Mesenchymal stem cell (in vitro differentiated cells and primary cell): Measurements from ENCODE around the gene PARD3.

Experiments used
- DNase-seq: peaks from one replicate; pipeline ENCODE4 v3.0.0-alpha.2; 2013
- H2AFZ ChIP-seq: one replicate; pipeline ENCODE4 v1.6.1; 2013; ENCODE audit warnings: low read depth, mild to moderate bottlenecking, control low read depth, inconsistent platforms, low read length, moderate library complexity
- H2AK5ac ChIP-seq: 2 replicates; pipeline ENCODE4 v1.6.1; 2013; ENCODE audit warnings: low read length, moderate library complexity, mild to moderate bottlenecking, inconsistent platforms; ENCODE audit not compliant: severe bottlenecking
- H2BK120ac ChIP-seq: one replicate; pipeline ENCODE4 v1.6.1; 2013; ENCODE audit warnings: low read depth, mild to moderate bottlenecking, inconsistent platforms, low read length, moderate library complexity
- H2BK12ac ChIP-seq, 2 experiments: one replicate each; pipeline ENCODE4 v1.6.1; 2013; ENCODE audit warnings: inconsistent platforms in 2 of 2, low read length in 2 of 2, mild to moderate bottlenecking in 2 of 2, moderate library complexity in 2 of 2, control low read depth in 1 of 2
- H2BK15ac ChIP-seq: one replicate; pipeline ENCODE4 v1.6.1; 2013; ENCODE audit warnings: mild to moderate bottlenecking, low read depth, inconsistent platforms; ENCODE audit not compliant: poor library complexity, severe bottlenecking
- H2BK5ac ChIP-seq: 2 replicates; pipeline ENCODE4 v1.6.1; 2013; ENCODE audit warnings: low read depth, mild to moderate bottlenecking, low read length, control low read depth, inconsistent platforms; ENCODE audit not compliant: poor library complexity, severe bottlenecking
- H3K14ac ChIP-seq, 2 experiments: one replicate each; pipeline ENCODE4 v1.6.1; 2013; ENCODE audit warnings: inconsistent platforms in 2 of 2, low read length in 2 of 2, control low read depth in 1 of 2, mild to moderate bottlenecking in 1 of 2, moderate library complexity in 1 of 2
- H3K18ac ChIP-seq, 2 experiments: one replicate each; pipeline ENCODE4 v1.6.1; 2013; ENCODE audit warnings: inconsistent platforms in 2 of 2, low read length in 2 of 2, control low read depth in 1 of 2, low read depth in 1 of 2, mild to moderate bottlenecking in 1 of 2
- H3K23ac ChIP-seq, 2 experiments: one replicate each; pipeline ENCODE4 v1.6.1; 2013; ENCODE audit warnings: inconsistent platforms in 2 of 2, low read length in 2 of 2, mild to moderate bottlenecking in 2 of 2, moderate library complexity in 2 of 2, control low read depth in 1 of 2
- H3K27ac ChIP-seq: 2 replicates; pipeline ENCODE4 v1.5.1; 2013; ENCODE audit warnings: mild to moderate bottlenecking, moderate library complexity, low read length, control low read depth, inconsistent platforms; ENCODE audit not compliant: poor library complexity, severe bottlenecking
- H3K27me3 ChIP-seq, 2 experiments: 2 replicates each; pipeline versions ENCODE4 v1.6.1 to v1.7.0; 2013; ENCODE audit warnings: low read length in 2 of 2, mild to moderate bottlenecking in 2 of 2, moderate library complexity in 2 of 2, control low read depth in 1 of 2, inconsistent platforms in 1 of 2; ENCODE audit not compliant: control insufficient read depth in 1 of 2, insufficient read depth in 1 of 2
- H3K36me3 ChIP-seq, 2 experiments: 2 replicates each; pipeline versions ENCODE4 v1.6.1 to v1.7.0; 2013; ENCODE audit warnings: low read length in 2 of 2, control low read depth in 1 of 2, inconsistent platforms in 1 of 2, low read depth in 1 of 2, mild to moderate bottlenecking in 1 of 2; ENCODE audit not compliant: insufficient read depth in 2 of 2, control insufficient read depth in 1 of 2
- H3K4ac ChIP-seq, 2 experiments: one replicate each; pipeline ENCODE4 v1.6.1; 2013; ENCODE audit warnings: inconsistent platforms in 2 of 2, low read length in 2 of 2, mild to moderate bottlenecking in 2 of 2, moderate library complexity in 2 of 2, control low read depth in 1 of 2, low read depth in 1 of 2
- H3K4me1 ChIP-seq: 2 replicates; pipeline ENCODE4 v1.6.1; 2013; ENCODE audit warnings: low read depth, low read length, control low read depth; ENCODE audit not compliant: control insufficient read depth, insufficient read depth
- H3K4me2 ChIP-seq: 2 replicates; pipeline ENCODE4 v1.6.1; 2013; ENCODE audit warnings: low read length, mild to moderate bottlenecking, inconsistent platforms; ENCODE audit not compliant: poor library complexity, severe bottlenecking
- H3K4me3 ChIP-seq, 2 experiments: 2 replicates each; pipeline versions ENCODE4 v1.5.1 to v1.7.0; 2013; ENCODE audit warnings: low read length in 2 of 2, mild to moderate bottlenecking in 2 of 2, control low read depth in 1 of 2, low read depth in 1 of 2; ENCODE audit not compliant: insufficient read depth in 1 of 2
- H3K79me1 ChIP-seq: replicated peaks from 2 replicates; pipeline ENCODE4 v1.6.1; 2013; ENCODE audit warnings: mild to moderate bottlenecking, control low read depth, low read length, inconsistent platforms; ENCODE audit not compliant: poor library complexity, severe bottlenecking
- H3K9ac ChIP-seq: 2 replicates; pipeline ENCODE4 v1.7.0; 2013; ENCODE audit warnings: mild to moderate bottlenecking, low read length, moderate library complexity
- H3K9me3 ChIP-seq: 2 replicates; pipeline ENCODE4 v1.7.0; 2013; ENCODE audit warnings: mild to moderate bottlenecking, low read length; ENCODE audit not compliant: control insufficient read depth
- H4K8ac ChIP-seq: one replicate; pipeline ENCODE4 v1.6.1; 2013; ENCODE audit warnings: inconsistent platforms, mild to moderate bottlenecking, low read length, moderate library complexity
- H4K91ac ChIP-seq: one replicate; pipeline ENCODE4 v1.6.1; 2013; ENCODE audit warnings: mild to moderate bottlenecking, low read length, inconsistent platforms
- WGBS: methylation state at CpG from one replicate; pipeline ENCODE4 v1.1.7; 2013; ENCODE audit warnings: mixed read lengths; 5-methylcytosine and 5-hydroxymethylcytosine counted together

Gene PARD3

GRCh38 chr10:34551295-34551694 is 263.8 kb downstream of the PARD3 start:
- no peak overlapping the region for H4K91ac ChIP-seq
- H2BK120ac ChIP-seq: no peak overlapping the region
- no peak overlapping the region for H3K23ac ChIP-seq
- H3K27ac ChIP-seq: no peak overlapping the region
- no peak overlapping the region for H3K4me2 ChIP-seq
- H3K36me3 ChIP-seq: peaks cover 0 to 4% of the 10 kb centered on the region in 2 experiments
- H3K18ac ChIP-seq: no peak overlapping the region
- 98% methylated on average over 4 of the region's 4 CpGs for WGBS
- H2BK15ac ChIP-seq: no peak overlapping the region
- DNase-seq: no peak
- H2AFZ ChIP-seq: no peak overlapping the region
- H2BK12ac ChIP-seq: no peak overlapping the region
- no peak overlapping the region for H3K4me3 ChIP-seq
- no peak overlapping the region for H3K9ac ChIP-seq
- no peak overlapping the region for H3K14ac ChIP-seq
- H4K8ac ChIP-seq: no peak overlapping the region
- no peaks in the 10 kb centered on the region for H3K9me3 ChIP-seq
- no peak overlapping the region for H2AK5ac ChIP-seq
- peaks cover 10% of the 10 kb centered on the region for H3K4me1 ChIP-seq
- H3K27me3 ChIP-seq: no peaks in the 10 kb centered on the region
- peaks cover 28% of the 10 kb centered on the region for H3K79me1 ChIP-seq
- no peak overlapping the region for H3K4ac ChIP-seq
- no peak overlapping the region for H2BK5ac ChIP-seq

GRCh38 chr10:34549953-34550352 is 265.1 kb downstream of the PARD3 start:
- H3K4me3 ChIP-seq: no peak overlapping the region
- no peaks in the 10 kb centered on the region for H3K9me3 ChIP-seq
- no peak overlapping the region for H3K18ac ChIP-seq
- no peaks in the 10 kb centered on the region for H3K27me3 ChIP-seq
- no peak overlapping the region for H4K91ac ChIP-seq
- no peak overlapping the region for H2BK12ac ChIP-seq
- H3K36me3 ChIP-seq: peaks cover 0 to 4% of the 10 kb centered on the region in 2 experiments
- no peak overlapping the region for H2BK15ac ChIP-seq
- peaks cover 8% of the 10 kb centered on the region for H3K4me1 ChIP-seq
- no peak overlapping the region for H2AK5ac ChIP-seq
- H3K14ac ChIP-seq: no peak overlapping the region
- peaks cover 31% of the 10 kb centered on the region for H3K79me1 ChIP-seq
- H2BK120ac ChIP-seq: no peak overlapping the region
- H3K23ac ChIP-seq: no peak overlapping the region
- no peak overlapping the region for H3K4ac ChIP-seq
- no peak overlapping the region for H4K8ac ChIP-seq
- no peak overlapping the region for H2BK5ac ChIP-seq
- WGBS: 95% methylated on average over 9 of the region's 9 CpGs
- no peak overlapping the region for H3K9ac ChIP-seq
- DNase-seq: no peak
- H3K4me2 ChIP-seq: no peak overlapping the region
- H3K27ac ChIP-seq: no peak overlapping the region
- H2AFZ ChIP-seq: no peak overlapping the region

- Histone ChIP-seq H2BK5ac (no peak overlapping the region), H2AFZ (no peak overlapping the region), H3K4me2 (no peak overlapping the region), H2AK5ac (no peak overlapping the region), H4K91ac (no peak overlapping the region), H3K18ac (no peak overlapping the region), H3K79me1 (peaks cover 35% of the 10 kb centered on the region), H2BK15ac (no peak overlapping the region), H2BK12ac (no peak overlapping the region), H3K4me3 (no peak overlapping the region), H3K27ac (no peak overlapping the region), H3K27me3 (no peaks in the 10 kb centered on the region), H3K14ac (no peak overlapping the region), H3K4ac (no peak overlapping the region), H3K23ac (no peak overlapping the region), H3K9ac (no peak overlapping the region), H4K8ac (no peak overlapping the region), H3K36me3 (peaks cover 0 to 4% of the 10 kb centered on the region in 2 experiments), H3K4me1 (peaks cover 8% of the 10 kb centered on the region), H3K9me3 (no peaks in the 10 kb centered on the region), H2BK120ac (no peak overlapping the region)
- WGBS: 100% methylated on average over 1 of the region's 3 CpGs
- no peak for DNase-seq
Measured at GRCh38 chr10:34549001-34549400, 266.1 kb downstream of the PARD3 start.

GRCh38 chr10:34548466-34548865 is 266.6 kb downstream of the PARD3 start:
- H2BK120ac ChIP-seq: no peak overlapping the region
- no peak overlapping the region for H2AK5ac ChIP-seq
- no peaks in the 10 kb centered on the region for H3K9me3 ChIP-seq
- H4K91ac ChIP-seq: no peak overlapping the region
- no peak overlapping the region for H3K4me2 ChIP-seq
- H2AFZ ChIP-seq: no peak overlapping the region
- H3K4me3 ChIP-seq: no peak overlapping the region
- H2BK12ac ChIP-seq: no peak overlapping the region
- no peak overlapping the region for H3K18ac ChIP-seq
- H3K23ac ChIP-seq: no peak overlapping the region
- no peak for DNase-seq
- no peak overlapping the region for H2BK15ac ChIP-seq
- peaks cover 8% of the 10 kb centered on the region for H3K4me1 ChIP-seq
- H3K27me3 ChIP-seq: no peaks in the 10 kb centered on the region
- H3K36me3 ChIP-seq: peaks cover 0 to 4% of the 10 kb centered on the region in 2 experiments
- no peak overlapping the region for H4K8ac ChIP-seq
- H3K14ac ChIP-seq: no peak overlapping the region
- H3K9ac ChIP-seq: no peak overlapping the region
- WGBS: 94% methylated on average over 2 of the region's 4 CpGs
- no peak overlapping the region for H3K27ac ChIP-seq
- H3K4ac ChIP-seq: no peak overlapping the region
- H2BK5ac ChIP-seq: no peak overlapping the region
- H3K79me1 ChIP-seq: peaks cover 35% of the 10 kb centered on the region
